HG03159 (cell line): Measurements from ENCODE around the gene PSKH1.

Source experiments
- ATAC-seq: cut with Tn5 transposase; IDR thresholded peaks from one replicate; pipeline ENCODE4 v1.9.1; 2021; ENCODE audit warnings: mild to moderate bottlenecking, moderate library complexity; ENCODE audit not compliant: unreplicated experiment

PSKH1 gene

GRCh38 chr16:67939507-67940445, 46.7 kb downstream of the PSKH1 start:
- no peak for ATAC-seq

DNA sequence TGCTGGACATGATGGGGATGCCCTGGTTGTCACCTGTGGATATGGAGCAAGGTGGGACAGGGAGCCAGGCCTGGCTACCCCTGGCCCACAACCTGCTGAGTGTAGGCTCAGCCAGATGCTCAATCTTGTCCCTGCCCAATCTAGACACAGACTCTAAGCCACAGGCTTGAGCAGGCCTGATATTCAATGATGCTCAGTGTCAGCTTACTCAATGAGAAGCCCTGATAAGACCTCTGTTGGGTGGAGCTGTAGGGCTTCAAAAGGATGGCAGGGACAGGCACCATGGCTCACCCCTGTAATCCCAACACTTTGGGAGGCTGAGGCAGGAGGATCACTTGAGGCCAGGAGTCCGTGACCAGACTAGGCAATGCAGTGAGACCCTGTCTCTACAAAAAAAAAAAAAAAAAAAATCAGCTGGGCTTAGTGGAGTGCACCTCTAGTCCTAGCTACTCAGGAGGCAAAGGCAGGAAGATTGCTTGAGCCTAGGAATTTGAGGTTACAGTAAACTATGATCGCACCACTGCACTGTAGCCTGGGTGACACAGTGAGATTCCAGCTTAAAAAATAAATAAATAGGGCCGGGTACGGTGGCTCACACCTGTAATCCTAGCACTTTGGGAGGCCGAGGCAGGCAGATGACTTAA, 47.5 kb downstream of the PSKH1 start:
- no peak for ATAC-seq

- no peak for ATAC-seq
These were observed 48.6 kb downstream of the PSKH1 start for GRCh38 chr16:67941469-67942199.

DNA sequence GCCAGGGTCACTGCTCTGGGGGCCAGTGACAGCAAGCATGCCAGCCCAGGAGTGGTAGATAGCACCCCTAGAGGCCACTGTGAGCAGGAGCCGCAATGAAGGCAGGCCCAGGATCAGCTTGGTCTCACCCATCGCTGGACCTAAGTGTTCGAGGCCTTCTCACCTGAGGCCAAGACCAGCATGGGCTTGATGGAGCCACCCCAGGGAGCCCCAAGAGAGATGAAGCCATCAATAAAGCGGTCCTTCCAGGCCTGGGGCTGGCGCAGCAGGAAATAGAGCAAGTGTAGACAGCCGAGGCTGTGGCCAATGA, 49.1 kb downstream of the PSKH1 start:
- ATAC-seq: no peak

GRCh38 chr16:67942510-67943255, 49.6 kb downstream of the PSKH1 start:
- no peak for ATAC-seq

DNA sequence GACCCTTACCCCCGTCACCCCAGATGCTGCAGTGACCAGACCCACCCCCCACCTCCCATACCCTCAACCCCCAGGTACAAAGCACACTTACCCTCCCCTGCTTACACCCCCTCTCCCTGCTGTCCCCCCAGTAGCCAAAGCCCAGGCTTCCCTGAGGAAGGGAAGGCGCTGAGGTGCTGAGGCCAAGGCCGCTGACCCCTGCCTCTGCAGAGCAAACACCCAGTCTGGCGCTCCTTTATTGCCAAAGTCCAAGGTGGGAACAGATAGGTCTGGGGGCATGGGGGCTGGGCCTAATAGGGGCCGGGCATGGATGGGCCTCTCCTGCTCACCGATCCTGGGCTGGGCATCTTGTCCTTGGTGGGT, 50.2 kb downstream of the PSKH1 start:
- ATAC-seq: no peak

GRCh38 chr16:67943619-67944504, 50.8 kb downstream of the PSKH1 start, which contains the start of gene LCAT:
Gene LCAT (minus strand): TSS chr16:67944120. CDS start chr16:67944101, 19 bp downstream.
- no peak for ATAC-seq

- ATAC-seq: no peak
These were observed 51.8 kb downstream of the PSKH1 start for GRCh38 chr16:67944690-67945391.

DNA sequence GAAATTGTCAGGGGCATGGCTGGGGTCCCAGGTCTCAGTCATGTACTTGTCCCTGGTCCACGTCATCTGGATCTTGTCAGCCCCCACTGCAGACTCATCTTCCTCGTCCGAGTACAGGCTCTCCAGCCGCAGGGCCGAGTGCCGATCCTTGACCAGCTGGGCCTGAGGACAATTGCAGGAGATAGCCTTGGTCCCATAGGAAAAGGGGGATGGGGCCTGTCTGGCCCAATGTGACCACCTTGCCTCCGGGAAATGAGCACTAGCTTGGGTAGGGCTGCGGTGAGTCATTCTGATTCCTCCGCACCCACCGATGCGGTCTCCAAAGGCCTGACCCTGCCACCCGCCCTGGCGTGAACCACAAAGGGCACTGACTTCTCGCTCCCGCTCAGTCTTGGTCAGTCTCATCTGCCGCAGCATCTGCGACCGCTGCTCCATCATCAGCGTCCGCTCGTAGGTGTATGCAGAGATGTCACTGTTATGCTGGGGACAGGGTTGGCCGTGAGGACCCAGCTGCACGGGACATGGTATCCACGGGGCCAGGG, 52.4 kb downstream of the PSKH1 start:
- no peak for ATAC-seq

DNA sequence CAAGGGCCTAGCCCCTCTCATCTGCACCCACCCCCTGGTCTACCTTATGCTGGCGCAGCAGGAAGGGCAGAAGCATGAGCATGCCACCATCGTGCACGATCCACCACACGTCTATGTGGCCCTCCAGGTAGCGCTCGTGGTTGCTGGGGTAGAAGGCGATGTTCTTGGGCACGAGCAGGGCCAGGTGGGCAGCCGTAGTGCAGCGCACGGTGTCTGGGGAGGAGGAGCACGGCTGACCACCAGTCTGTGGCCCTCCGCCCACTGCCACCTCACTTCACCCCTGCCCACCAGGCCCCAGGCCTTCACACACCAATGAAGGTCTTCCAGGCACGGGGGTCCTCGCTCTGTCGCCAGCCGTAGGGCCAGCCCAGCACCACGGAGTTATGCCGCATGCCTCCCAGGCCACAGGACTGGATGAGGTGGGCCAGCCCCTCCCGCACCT, 53.1 kb downstream of the PSKH1 start:
- no peak for ATAC-seq

DNA sequence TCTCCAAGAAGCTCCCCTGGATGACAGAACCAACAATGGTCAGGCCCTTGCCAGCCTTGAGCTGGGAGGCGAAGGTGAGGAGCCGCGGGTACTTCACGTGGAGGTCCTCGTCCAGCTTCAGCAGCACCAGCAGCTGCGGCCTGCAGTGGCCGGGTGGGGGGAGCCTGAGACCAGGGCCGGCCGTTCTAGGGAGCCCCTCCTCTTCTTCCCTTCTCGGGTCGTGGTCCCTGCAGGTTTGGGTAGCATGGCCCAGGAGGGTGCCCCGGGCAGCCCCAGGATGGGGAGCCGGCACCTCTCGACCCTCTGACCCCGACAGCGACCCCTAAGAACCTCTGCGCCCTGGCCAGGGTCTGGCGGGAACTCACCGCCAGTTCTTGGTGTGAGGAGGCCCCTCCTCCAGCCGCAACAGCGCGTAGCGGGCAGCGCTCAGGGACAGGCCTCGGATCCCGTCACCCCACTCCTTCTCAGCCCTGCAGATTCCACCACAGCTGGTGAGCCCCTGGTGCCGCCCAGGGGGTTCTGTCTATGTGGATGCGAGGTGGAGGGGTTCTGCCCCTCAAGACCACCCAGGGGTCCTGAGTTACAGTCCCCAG, 54.0 kb downstream of the PSKH1 start:
- no peak for ATAC-seq

DNA sequence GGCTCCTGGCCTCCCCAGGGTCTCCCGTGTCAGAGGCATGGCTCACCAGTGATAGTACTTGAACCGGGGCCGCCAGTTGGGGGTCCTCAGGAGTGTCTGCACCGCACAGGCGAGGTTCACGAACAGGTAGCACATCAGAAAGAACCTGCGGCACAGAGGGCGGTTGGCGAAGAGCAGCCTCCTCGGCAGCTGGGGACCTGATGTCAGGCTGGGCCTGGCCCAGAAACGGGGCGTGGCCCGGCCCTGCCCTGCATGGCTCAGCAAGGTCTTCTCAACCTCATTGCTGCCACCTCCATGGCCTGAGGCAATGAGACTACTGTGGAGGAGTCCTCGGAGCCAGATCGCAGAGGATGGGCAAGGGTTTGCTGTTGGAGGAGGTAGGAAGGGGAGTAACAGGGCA, 55.0 kb downstream of the PSKH1 start:
- ATAC-seq: no peak

GRCh38 chr16:67949645-67950044, 56.6 kb downstream of the PSKH1 start:
- no peak for ATAC-seq

- ATAC-seq: no peak
These were observed 57.3 kb downstream of the PSKH1 start for GRCh38 chr16:67950335-67950843.

DNA sequence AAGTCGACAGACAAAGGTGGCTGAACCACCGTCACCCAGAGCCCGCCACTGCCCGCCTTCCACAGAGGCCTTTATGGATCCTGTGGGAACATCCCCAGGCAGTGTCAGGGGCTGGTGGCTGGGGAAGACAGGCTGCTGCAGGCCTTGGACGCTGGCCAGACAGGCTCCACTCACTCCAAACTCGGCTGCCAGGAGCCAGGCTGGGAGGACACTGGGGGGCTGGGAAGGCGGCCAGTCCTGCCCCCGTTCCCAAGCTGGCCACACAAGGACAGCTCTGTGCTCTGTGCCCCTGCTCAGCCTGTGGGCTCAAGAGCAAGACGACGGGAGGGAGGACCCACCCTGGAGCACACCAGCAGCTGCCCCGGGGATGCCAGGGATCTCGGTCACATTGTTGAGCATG, 58.4 kb downstream of the PSKH1 start:
- no peak for ATAC-seq

GRCh38 chr16:67953641-67954375, 60.8 kb downstream of the PSKH1 start:
- ATAC-seq: no peak

DNA sequence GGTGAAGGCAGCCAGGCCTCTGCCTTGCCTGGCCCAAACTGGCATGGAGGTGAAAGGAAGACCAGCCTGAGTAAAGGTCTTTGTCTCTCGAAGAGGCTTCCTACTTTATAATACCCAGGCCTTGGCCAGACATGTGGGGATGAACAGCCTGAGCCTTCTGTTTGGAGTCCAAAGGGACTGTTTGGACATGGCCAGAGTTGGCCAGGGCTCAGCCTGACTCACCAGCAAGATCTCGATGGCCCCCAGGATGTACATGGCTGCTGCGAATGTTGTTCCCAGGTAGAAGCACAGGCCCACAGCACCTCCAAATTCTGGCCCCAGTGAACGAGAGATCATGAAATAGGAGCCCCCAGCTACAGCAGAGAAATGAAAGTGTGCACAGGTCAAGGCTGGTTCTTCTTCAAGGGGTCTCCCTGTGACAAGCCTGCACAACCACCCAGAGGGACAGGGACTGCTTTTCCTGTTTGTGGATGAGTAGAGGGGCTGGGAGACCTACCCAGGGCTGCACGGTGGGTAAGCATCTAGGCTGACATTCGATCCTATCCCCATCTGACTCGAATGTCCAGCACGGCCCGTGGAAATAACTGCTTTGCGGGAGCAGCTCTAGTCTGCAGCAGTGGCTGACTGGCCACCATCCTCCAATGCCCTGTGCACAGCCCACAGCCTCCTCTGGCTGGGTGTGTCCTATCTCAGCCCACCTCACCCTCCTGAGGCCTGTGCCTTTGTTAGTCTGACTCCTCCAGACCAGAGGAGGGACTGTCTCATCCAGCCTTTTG, 61.6 kb downstream of the PSKH1 start:
- ATAC-seq: no peak
